ENCODE results near the gene TMEM54. TPM values are rescaled to one million over a fixed set of nuclear protein-coding genes. Genes with fewer than 3 reads are reported as not detected.
A peak's percentile ranks its signal among the peaks of the same experiment; 100 is the strongest.

Gene TMEM54
- total and polyA plus RNA-seq, 9 of the 15 experiments (the other 6 are each of a cell fraction or from before 2014, with no cell fraction given) = 1.00 to 16.2 (median 8.2) TPM

DNA sequence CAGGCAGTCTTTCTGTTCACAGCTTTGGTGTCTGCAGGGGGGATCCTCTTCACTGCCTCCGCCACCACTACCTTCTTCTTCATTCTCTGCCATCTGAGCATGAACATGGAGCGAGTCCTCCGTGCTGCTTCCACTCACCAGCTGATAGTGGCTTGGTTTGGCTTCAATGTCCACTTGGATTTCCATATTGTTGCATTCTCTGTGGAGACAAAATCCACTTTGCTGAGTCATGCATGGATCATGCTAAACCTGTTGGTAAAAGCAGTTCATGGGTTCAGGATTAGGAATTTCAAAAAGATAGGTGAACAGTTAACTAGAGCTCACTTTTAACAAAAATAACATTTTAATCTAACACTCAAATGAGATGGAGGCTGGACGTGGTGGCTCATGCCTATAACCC, 35.9 kb upstream of the TMEM54 start:
- DNase-seq (ENCODE audit: extremely low read depth in 1 of 4, low spot score in 3 of 4) (no peak), ATAC-seq (no peak), FAIRE-seq (no peak)
- Histone ChIP-seq H3K79me2 (ENCODE audit: control insufficient read depth, insufficient read depth, low read length) (no peaks in the 10 kb centered on the region), H3K4me1 (replicated peaks in 1 of 2; ENCODE audit: control insufficient read depth in 2 of 2, insufficient read depth in 2 of 2, low read length in 2 of 2) (peaks cover 5 to 19% of the 10 kb centered on the region in 2 experiments; a peak in 4 of 5 replicates), H3K9me3 (replicated peaks; ENCODE audit: control insufficient read depth, insufficient read depth, low read depth, low read length) (no peaks in the 10 kb centered on the region), H3K27me3 (ENCODE audit: control insufficient read depth in 2 of 2, insufficient read depth in 2 of 2, low read length in 2 of 2) (no peaks in the 10 kb centered on the region), H3K4me3 (no peak overlapping the region), H3K9me1 (ENCODE audit: control insufficient read depth, insufficient read depth, low read length) (no peaks in the 10 kb centered on the region), H3K27ac (ENCODE audit: extremely low read depth, low read depth, low read length) (no peak overlapping the region), H2AFZ (ENCODE audit: low read depth, low read length) (no peak overlapping the region), H3K9ac (ENCODE audit: insufficient read depth in 1 of 2, low read depth in 2 of 2, low read length in 2 of 2) (no peak overlapping the region), H4K20me1 (replicated peaks; ENCODE audit: control insufficient read depth, insufficient read depth, low read length) (no peaks in the 10 kb centered on the region), H3K4me2 (ENCODE audit: insufficient read depth, low read length) (no peak overlapping the region), H3K36me3 (ENCODE audit: control insufficient read depth, insufficient read depth, low read length) (peaks cover 32% of the 10 kb centered on the region; the same call in 2 of the 3 replicates)
- in situ Hi-C loops (cut with MboI) = loop anchor here (5.0 kb wide), 1 partner anchor 60 kb away; no protein-coding TSS in a partner anchor
- 74% methylated on average over 4 of the region's 4 CpGs for WGBS (ENCODE audit: insufficient coverage, low coverage, missing lambda C conversion rate)
- ChIA-PET POLR2A (interaction anchor here (0.7 kb wide), 2 partner anchors 15 to 337 kb away, joined by 3 to 4 read pairs; no protein-coding TSS in a partner anchor), CTCF (ENCODE audit: low intra/inter-chr PET ratio) (no interaction called here)
- peak; percentile 55; the same call in 1 of the 2 replicates for TF ChIP-seq NFE2L1 (tag; IDR thresholded peaks at IDR 0.05; ENCODE audit: borderline replicate concordance, low read depth)
- peak; percentile 71 for TF ChIP-seq MAFF (IDR thresholded peaks at IDR 0.05; ENCODE audit: low read length)
- TF ChIP-seq MAFK (IDR thresholded peaks at IDR 0.05; ENCODE audit: low read length) = peak; percentile 32; the same call in 1 of the 2 replicates
- TF ChIP-seq BMI1 (IDR thresholded peaks at IDR 0.05; ENCODE audit: low read length) = no peak
- peak; percentile 83 for TF ChIP-seq NFE2 (IDR thresholded peaks at IDR 0.05; ENCODE audit: low read depth)
- TF ChIP-seq SP1 (CRISPR knock-in tag; IDR thresholded peaks at IDR 0.05) = no peak
- TF ChIP-seq ZNF280A (IDR thresholded peaks at IDR 0.05; ENCODE audit: low read depth, partially characterized antibody) = no peak
- peak; percentile 69 for TF ChIP-seq ZNF316 (IDR thresholded peaks at IDR 0.05)
- TF ChIP-seq HES1 (IDR thresholded peaks at IDR 0.05; ENCODE audit: low read depth) = no peak
- TF ChIP-seq MAFG (tag; conservative IDR thresholded peaks at IDR 0.05) = peak; percentile 85
- TF ChIP-seq C11orf30 (IDR thresholded peaks at IDR 0.05; ENCODE audit: low read depth) = peak; percentile 70
- no TSS peak for BruUV-seq (replicated peaks)
- intact Hi-C loops (cut with micrococcal nuclease) = no loop called here

Data from K562 (cell line).